Cortex of kidney (tissue), 1 donor: ENCODE data around the gene IQGAP3.

Source experiments
- DNase-seq: peaks from one replicate; lab custom pipeline; 2025; lab: John Stamatoyannopoulos, UW

IQGAP3 gene

GRCh38 chr1:156543066-156543465 lies 29.3 kb downstream of the IQGAP3 start:
- no peak for DNase-seq

GRCh38 chr1:156540955-156541354 lies 31.4 kb downstream of the IQGAP3 start:
- DNase-seq: no peak

DNA sequence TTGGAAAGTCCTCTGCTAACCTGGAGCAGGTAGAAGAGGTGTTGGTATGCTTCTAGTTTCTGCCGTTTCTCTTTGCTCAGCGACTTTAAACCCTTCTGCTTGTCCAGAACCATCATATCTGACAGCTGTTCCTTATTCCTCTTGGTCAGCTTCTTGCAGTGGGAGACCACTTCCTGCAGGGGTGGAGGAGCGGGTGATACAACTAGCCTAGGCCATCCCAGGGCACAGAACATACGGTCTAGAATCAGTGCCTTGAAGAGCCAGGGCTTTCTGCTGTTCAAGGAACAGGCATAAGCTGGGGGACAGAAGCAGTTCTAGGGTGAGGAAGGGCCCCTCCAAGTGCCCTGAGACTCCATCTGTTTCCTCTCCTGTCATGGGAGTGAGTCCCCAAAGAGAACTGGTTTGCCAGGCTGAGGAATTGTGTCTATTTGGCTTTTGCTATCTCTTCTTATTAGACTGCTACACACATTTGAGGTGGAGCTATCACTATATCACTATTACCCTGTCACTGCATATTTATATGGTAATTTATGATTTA lies 32.5 kb downstream of the IQGAP3 start:
- no peak for DNase-seq

DNA sequence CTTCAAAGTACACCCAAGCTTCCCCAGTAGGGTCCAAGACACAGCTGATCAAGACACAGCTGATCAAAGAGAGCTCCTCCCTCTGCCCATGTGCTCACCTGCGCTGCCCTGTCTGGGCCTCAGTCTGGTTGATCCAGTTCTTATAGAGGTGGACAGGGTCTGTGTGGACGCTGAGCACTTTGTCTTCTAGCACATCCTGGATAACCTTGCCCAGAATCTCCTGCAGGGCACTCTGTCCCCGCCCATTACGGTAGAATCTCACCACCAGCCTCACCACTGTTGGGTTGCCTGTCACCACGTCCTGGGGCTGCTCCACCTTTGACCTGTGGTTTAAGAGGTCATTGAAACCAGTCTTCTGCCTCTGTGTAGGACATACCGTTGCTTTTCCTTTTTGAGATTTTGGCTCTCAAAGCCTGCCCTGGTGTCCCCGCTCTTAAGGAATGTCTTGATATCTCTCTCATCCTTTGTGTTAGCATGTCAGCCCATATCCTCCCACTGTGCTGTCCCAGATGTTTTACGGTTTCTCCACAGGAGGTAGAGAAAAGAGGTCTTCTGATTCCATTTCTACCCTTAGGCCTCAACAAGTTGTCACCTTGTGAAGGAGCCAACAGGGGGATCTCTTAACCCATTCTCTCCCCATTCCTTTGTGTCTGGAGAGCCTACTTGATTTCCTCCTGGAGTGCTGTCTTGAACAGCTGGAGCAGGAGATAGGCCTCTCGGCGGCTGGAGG lies 33.5 kb downstream of the IQGAP3 start:
- DNase-seq: no peak

- DNase-seq: no peak
Measured at GRCh38 chr1:156537027-156537426, 35.3 kb downstream of the IQGAP3 start.

GRCh38 chr1:156534424-156535060 lies 37.8 kb downstream of the IQGAP3 start:
- DNase-seq: no peak

GRCh38 chr1:156533568-156534220 lies 38.7 kb downstream of the IQGAP3 start:
- no peak for DNase-seq

DNA sequence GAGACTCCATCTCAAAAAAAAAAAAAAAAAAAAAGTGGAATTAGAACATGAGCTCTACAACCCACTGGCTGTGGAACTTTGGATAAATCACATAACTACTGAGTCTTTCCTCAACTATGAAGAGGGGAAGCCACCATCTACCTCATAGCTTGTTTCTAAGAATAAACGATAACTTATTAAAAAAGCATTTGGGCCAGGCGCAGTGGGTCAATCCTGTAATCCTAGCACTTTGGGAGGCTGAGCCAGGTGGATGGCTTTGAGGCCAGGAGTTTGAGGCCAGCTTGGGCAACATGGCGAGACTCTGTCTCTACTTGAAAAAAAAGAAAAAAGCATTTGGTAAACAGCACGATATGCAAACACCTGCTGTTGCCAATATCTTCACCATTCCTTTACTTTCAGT lies 40.0 kb downstream of the IQGAP3 start:
- DNase-seq: no peak

DNA sequence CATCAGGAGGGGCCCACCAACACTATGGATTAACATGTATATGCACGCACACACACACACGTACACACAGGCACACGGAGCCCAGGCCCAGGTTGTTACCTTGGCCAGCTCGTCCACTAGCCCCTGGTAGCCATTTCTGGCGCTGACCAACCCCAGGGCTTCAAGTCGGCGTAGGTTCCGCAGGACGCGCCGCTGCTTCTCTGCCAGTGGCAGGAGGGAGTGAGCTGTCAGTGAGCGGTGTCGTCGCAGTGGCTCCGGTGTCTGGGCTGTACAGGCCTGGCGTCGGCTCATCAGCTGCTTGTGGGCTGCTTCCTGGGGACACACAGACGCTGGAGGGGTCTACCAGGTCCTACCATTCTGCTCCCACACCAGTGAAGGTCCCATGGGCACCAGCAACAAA lies 42.4 kb downstream of the IQGAP3 start:
- no peak for DNase-seq

- no peak for DNase-seq
Measured at GRCh38 chr1:156528875-156529425, 43.4 kb downstream of the IQGAP3 start.

DNA sequence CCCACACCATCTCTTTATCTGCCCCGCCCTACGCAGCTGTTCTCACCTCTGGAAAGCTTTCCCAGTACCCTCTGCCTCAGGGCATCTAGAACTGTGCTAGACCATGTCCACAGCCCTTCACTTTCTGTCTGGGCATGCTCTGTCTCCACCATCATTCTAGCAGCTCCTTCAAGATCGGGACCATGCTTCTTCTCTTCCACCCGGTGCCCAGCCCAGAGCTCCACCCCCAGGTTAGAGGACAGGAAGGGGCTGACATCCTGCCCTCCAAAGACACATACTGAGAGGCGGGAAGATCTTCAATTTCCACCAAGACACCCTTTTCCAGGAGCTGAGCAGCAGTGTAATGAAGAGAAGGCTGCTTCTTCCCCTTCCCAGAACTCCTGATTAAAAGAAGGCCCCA lies 44.1 kb downstream of the IQGAP3 start:
- no peak for DNase-seq

DNA sequence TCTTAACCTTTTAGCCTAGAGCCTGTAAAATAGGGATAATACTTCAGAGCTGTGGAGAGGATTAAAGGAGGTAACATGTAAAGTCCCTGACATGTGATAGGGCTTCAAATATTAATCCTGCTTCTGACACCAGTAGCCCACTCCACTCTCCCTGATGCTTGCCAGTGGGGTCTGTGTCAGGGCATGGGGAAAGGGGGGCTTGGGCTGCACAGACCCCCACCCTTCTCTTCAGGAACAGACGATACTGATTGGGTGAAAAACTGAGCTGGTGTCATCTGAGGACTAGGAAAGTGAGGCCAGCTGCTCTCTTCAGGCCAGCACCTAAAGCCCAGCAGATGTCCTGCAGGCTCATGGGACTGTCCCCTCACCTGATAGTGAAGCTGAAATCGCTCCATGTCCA lies 44.8 kb downstream of the IQGAP3 start:
- no peak for DNase-seq

- no peak for DNase-seq
Measured at GRCh38 chr1:156525856-156526489, 46.4 kb downstream of the IQGAP3 start.

DNA sequence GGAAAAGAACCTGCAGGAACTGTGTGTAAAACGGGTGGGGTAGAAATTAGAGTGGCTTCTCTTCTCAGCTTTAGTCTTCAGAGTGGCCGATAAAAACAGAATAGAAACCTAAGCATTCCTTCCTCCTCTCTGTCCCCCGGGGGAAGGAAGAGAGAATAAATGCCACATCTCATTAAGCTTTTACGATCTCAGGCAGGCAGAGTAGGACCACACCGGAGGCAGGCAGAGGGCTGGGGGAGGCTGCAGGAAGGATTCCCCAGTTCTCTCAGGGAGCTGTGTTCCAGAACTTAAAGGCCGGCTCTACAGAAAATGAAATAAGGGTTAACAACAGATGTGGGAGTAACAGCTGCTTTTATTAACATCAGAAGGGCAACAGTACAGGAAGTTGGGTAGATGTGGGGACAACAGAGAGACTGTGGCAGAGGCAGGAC lies 47.3 kb downstream of the IQGAP3 start:
- no peak for DNase-seq

GRCh38 chr1:156524481-156524869 lies 47.9 kb downstream of the IQGAP3 start:
- no peak for DNase-seq

DNA sequence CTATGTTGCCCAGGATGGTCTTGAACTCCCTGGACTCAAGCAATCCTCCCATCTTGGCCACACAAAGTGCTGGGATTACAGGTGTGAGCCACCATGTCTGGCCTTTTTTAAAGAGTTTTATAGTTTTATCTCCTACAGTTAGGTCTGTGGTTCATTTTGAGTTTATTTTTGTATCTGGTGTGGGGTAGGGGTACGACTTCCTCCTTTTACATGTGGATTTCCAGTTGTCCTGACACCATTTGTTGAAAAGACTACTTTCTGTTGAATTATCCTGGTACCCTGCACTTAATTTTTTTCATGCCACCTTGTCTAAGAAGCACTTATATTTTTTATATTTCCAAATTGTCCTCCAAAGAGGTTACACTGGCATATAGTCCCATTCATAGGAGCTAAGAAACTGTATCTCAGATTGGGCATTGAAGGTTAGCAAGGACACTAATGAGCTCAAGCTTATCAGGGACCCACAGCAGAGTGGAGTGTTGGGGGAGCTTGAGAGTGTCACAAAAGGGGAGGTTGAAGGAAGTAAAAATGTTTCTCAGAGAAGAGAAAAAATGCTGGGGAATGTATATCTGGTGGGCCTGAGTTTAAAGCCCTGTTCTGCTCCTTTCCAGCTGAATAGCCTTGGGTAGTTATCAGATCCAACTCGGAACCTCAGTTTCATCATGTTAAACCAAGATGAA lies 48.4 kb downstream of the IQGAP3 start:
- no peak for DNase-seq

GRCh38 chr1:156522443-156522970 lies 49.9 kb downstream of the IQGAP3 start:
- no peak for DNase-seq

- no peak for DNase-seq
Measured at GRCh38 chr1:156517748-156518147, 54.6 kb downstream of the IQGAP3 start.

- no peak for DNase-seq
Measured at GRCh38 chr1:156516821-156517220, 55.5 kb downstream of the IQGAP3 start.

- DNase-seq: no peak
Measured at GRCh38 chr1:156515956-156516355, 56.4 kb downstream of the IQGAP3 start.

- DNase-seq: no peak
Measured at GRCh38 chr1:156513185-156513584, 59.2 kb downstream of the IQGAP3 start.
